ENCODE measurements around the gene REPIN1.

The REPIN1 gene

DNA sequence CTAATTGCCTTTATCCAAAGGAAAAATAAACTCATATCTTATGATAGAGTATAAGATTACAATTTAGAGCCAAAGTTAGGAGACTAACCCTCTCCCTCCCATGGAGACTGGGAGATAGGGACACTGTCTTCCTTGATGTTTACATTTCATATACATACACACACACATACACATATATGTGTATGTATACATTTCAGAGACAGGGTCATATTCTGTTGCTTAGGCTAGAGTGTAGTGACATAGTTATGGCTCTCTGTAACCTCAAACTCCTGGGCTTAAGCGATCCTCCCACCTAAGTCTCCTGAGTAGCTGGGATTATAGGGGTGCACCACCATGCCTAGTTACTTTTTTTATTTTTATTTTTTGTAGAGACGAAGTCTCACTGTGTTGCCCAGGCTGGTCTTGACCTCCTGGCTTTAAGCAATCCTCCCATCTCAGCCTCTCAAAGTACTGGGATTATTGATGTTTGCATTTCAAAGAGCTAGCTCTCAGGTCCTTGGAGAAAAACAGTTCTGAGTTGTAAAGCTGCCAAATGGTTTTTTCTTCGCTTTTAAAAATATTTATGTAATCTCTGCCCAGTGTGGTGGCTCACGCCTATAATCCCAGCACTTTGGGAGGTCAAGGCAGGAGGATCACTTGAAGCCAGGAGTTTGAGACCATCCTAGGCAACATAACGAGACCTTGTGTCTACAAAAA, 8.1 kb upstream of the REPIN1 start:
- DNase-seq (ENCODE audit: low read depth), result no peak

- DNase-seq (ENCODE audit: low read depth), result no peak
These were observed 7.2 kb upstream of the REPIN1 start for GRCh38 chr7:150361402-150361801.

- no peak for DNase-seq (ENCODE audit: low read depth)
These were observed 6.6 kb upstream of the REPIN1 start for GRCh38 chr7:150361807-150362621.

DNA sequence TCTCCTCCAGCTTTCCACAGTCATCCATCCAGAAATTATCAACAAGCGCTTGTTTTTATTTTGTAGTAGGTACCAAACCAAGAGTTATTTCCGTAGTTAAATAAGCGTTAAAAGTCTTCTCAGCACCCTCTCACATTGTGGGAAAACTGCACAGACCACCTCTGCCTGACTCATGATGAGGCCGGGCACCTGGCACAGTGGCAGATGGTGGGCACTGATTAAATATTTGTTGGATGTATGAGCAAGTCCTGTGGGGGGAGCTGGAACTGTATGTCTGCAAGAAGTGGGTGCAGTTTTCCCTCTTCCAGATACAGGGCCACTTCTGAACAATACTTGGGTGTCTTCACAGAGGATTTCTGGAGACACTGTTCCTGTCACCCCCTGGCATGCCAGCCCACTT, 5.3 kb upstream of the REPIN1 start:
- no peak for DNase-seq (ENCODE audit: low read depth)

DNA sequence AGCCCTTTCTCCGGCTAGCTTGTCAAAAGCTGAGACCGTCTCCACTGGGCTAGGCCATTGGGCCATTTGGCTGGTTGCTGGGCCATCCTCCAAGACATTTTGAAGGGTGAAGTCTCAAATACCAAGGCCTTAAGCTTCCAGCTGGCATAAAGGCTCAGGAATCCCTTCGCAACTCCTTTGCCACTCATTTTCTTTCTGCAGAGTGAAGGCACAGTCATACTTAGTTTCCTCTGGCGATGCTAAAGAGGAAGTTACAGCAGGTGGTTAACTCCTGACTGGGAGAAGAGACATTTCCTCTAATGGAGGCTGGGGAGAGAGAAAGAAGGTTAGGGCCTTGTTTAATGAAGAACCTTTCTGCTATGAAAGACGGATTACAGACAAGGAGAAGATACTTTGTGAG, 4.8 kb upstream of the REPIN1 start:
- no peak for DNase-seq (ENCODE audit: low read depth)

DNA sequence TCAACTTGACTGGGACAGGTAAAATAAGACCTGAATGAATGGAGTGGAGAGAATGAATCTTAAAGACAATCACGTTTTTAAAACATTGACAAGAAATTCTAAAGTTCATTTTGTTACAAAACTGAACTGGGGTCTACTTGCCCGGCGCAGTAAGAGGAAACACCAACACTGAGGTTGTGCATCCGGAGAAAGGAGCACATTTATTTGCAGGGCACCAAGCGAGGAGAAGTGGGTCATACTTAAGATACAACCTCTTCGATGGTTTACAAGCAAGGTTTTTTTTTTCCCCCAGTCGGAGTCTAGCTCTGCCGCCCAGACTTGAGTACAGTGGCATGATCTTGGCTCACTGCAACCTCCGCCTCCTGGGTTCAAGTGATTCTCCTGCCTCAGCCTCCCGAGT, 3.4 kb upstream of the REPIN1 start:
- DNase-seq (ENCODE audit: low read depth), result no peak

GRCh38 chr7:150365673-150366398, 2.8 kb upstream of the REPIN1 start:
- DNase-seq (ENCODE audit: low read depth), result no peak

GRCh38 chr7:150367677-150368095, 936 bp upstream of the REPIN1 start:
- DNase-seq (ENCODE audit: low read depth), result no peak

DNA sequence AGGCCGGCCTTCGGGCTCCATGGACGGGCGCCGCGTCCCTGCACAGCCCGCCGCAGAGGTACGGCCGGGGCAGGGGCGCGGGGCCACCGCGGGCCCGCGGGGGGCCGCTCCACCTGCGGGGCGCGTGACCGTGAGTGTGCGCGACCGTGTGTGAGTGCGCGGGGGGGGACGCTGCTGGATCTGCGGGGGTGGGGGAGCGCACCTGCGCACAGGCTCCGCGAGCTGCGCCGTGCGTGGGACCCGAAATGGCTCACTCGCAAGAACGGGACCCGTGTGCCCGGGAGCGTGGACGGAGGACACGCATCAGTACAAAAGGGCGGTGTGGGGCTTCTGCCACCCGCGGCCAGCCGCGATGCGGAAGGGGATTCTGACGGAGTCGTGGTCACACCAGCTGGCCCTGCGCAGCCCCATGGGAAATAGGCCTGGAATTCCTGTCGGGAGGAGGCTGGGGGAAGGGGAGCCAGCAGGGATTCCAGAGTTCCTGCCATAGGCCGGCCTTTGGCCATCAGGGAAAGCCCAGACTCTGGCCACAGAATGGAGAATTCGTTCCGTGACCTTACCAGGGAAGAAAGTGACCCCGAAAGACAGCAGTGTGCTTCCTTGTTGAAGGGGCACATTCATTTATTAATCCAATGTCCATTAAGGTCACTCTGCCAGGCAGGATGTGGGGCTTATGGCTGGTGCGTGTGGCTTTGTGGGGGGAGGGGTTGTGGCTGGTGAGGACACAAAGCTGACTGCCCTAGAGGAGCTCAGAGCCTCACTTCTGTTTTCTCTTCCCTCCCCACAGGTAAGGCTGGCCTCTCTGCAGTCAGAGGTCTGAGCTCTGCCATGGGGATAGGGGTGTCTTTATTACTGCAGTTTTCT, 494 bp downstream of the REPIN1 start:
- DNase-seq (ENCODE audit: low read depth), result no peak

GRCh38 chr7:150369748-150370501, 1.3 kb downstream of the REPIN1 start:
- DNase-seq (ENCODE audit: low read depth), result no peak

- DNase-seq (ENCODE audit: low read depth), result no peak
These were observed 2.0 kb downstream of the REPIN1 start for GRCh38 chr7:150370612-150371071.

DNA sequence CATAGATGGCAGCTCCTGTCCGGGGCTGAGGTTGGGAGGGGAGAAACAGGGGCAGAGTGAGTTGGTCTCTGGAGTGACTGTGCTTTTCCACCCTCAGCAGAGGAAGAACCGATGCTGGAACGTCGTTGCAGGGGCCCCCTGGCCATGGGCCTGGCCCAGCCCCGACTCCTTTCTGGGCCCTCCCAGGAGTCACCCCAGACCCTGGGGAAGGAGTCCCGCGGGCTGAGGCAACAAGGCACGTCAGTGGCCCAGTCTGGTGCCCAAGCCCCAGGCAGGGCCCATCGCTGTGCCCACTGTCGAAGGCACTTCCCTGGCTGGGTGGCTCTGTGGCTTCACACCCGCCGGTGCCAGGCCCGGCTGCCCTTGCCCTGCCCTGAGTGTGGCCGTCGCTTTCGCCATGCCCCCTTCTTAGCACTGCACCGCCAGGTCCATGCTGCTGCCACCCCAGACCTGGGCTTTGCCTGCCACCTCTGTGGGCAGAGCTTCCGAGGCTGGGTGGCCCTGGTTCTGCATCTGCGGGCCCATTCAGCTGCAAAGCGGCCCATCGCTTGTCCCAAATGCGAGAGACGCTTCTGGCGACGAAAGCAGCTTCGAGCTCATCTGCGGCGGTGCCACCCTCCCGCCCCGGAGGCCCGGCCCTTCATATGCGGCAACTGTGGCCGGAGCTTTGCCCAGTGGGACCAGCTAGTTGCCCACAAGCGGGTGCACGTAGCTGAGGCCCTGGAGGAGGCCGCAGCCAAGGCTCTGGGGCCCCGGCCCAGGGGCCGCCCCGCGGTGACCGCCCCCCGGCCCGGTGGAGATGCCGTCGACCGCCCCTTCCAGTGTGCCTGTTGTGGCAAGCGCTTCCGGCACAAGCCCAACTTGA, 2.7 kb downstream of the REPIN1 start:
- no peak for DNase-seq (ENCODE audit: low read depth)

GRCh38 chr7:150371996-150372270, 3.3 kb downstream of the REPIN1 start:
- no peak for DNase-seq (ENCODE audit: low read depth)

DNA sequence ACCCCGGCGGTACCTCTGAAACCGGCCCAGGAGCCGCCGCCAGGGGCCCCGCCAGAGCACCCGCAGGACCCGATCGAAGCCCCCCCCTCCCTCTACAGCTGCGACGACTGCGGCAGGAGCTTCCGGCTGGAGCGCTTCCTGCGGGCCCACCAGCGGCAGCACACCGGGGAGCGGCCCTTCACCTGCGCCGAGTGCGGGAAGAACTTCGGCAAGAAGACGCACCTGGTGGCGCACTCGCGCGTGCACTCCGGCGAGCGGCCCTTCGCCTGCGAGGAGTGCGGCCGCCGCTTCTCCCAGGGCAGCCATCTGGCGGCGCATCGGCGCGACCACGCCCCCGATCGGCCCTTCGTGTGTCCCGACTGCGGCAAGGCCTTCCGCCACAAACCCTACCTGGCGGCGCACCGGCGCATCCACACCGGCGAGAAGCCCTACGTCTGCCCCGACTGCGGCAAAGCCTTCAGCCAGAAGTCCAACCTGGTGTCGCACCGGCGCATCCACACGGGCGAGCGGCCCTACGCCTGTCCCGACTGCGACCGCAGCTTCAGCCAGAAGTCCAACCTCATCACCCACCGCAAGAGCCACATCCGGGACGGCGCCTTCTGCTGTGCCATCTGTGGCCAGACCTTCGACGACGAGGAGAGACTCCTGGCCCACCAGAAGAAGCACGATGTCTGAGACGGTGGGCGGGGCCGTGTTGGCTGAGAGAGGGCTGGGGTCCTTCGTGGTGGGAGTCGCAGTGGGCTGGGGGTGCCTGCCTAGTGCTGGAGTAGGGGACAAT, 3.8 kb downstream of the REPIN1 start:
- no peak for DNase-seq (ENCODE audit: low read depth)

GRCh38 chr7:150373049-150373801, 4.6 kb downstream of the REPIN1 start:
- no peak for DNase-seq (ENCODE audit: low read depth)

DNA sequence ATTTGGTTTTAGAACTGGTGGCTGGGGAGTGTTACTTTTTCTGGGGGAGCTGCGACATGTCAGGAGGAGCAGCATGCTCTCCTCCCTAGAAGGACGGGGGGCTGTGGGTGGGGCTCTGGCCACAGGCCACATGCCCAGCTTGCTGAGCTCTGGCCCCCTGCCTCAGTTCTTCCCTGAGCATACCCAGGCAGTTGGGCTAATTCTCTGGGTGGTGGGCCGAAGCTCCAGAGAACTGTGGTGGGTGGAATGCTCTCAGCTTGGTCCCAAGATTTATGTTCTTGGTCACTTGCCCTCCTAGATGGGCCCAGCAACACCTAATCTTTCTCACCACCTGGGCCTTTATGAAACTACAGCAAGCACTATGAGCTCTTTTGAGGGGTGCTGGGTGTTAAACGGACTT, 5.4 kb downstream of the REPIN1 start:
- DNase-seq (ENCODE audit: low read depth), result no peak

GRCh38 chr7:150374472-150374871, 5.8 kb downstream of the REPIN1 start:
- DNase-seq (ENCODE audit: low read depth), result no peak

- no peak for DNase-seq (ENCODE audit: low read depth)
These were observed 7.3 kb downstream of the REPIN1 start for GRCh38 chr7:150375662-150376521.

Measured in HS-5 (cell line).